Measurements from ENCODE around the gene PAPOLA. TPM values are rescaled to one million over a fixed set of nuclear protein-coding genes. Genes with fewer than 3 reads are reported as not detected.
A peak's percentile ranks its signal among the peaks of the same experiment; 100 is the strongest.

Gene PAPOLA
- polyA plus RNA-seq, 2 of the 4 experiments (the other 2 are of a cell fraction) = 105 to 273 TPM

- ATAC-seq = peak in 1 of 2 experiments; percentile 22; a peak in 1 of 6 replicates
- WGBS (ENCODE audit: missing lambda C conversion rate) = 80% methylated on average over 7 of the region's 14 CpGs
- no peaks in the 10 kb centered on the region for H3K9me3 ChIP-seq
- POLR2A ChIA-PET = no interaction called here
- DNase-seq (ENCODE audit: low read depth in 1 of 2, low spot score in 1 of 2) = no peak
- H3K4me2 ChIP-seq = no peak overlapping the region
- no peak for TF ChIP-seq NFE2L2 (conservative IDR thresholded peaks at IDR 0.05; ENCODE audit: low read length)
- no peak for TF ChIP-seq ZFP36 (IDR thresholded peaks at IDR 0.05; ENCODE audit: borderline replicate concordance, partially characterized antibody)
- TF ChIP-seq HOXB5 (CRISPR knock-in tag; IDR thresholded peaks at IDR 0.05) = no peak
- no peak for TF ChIP-seq KDM5A (IDR thresholded peaks at IDR 0.05)
- TF ChIP-seq RFX5 (IDR thresholded peaks at IDR 0.05) = no peak
- TF ChIP-seq, protein P1, sequence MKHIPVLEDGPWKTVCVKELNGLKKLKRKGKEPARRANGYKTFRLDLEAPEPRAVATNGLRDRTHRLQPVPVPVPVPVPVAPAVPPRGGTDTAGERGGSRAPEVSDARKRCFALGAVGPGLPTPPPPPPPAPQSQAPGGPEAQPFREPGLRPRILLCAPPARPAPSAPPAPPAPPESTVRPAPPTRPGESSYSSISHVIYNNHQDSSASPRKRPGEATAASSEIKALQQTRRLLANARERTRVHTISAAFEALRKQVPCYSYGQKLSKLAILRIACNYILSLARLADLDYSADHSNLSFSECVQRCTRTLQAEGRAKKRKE (CRISPR knock-in tag; IDR thresholded peaks at IDR 0.05; ENCODE audit: low read depth) = no peak
- TF ChIP-seq, protein P2, sequence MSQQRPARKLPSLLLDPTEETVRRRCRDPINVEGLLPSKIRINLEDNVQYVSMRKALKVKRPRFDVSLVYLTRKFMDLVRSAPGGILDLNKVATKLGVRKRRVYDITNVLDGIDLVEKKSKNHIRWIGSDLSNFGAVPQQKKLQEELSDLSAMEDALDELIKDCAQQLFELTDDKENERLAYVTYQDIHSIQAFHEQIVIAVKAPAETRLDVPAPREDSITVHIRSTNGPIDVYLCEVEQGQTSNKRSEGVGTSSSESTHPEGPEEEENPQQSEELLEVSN (IDR thresholded peaks at IDR 0.05; ENCODE audit: borderline replicate concordance, low read depth) = no peak
- TF ChIP-seq BHLHE40 (IDR thresholded peaks at IDR 0.05; ENCODE audit: low read depth, low read length) = no peak
- TF ChIP-seq JUN (IDR thresholded peaks at IDR 0.05) = no peak
- TF ChIP-seq EP300 (IDR thresholded peaks at IDR 0.05) = no peak
- TF ChIP-seq RCOR1 (IDR thresholded peaks at IDR 0.05; ENCODE audit: low read depth, low read length) = no peak
- no peak for TF ChIP-seq CHD4 (IDR thresholded peaks at IDR 0.05; ENCODE audit: borderline replicate concordance)
- no peak for TF ChIP-seq CBX8 (IDR thresholded peaks at IDR 0.05)
- no peak for FAIRE-seq
- no peak overlapping the region for H3K4me3 ChIP-seq
- CTCF ChIA-PET = no interaction called here
- H3K27ac ChIP-seq = no peak overlapping the region
- H3K4me1 ChIP-seq = no peaks in the 10 kb centered on the region
These were observed 114.1 kb downstream of the PAPOLA start for GRCh38 chr14:96616161-96616721.

Other genes with a start within 250 kb of the PAPOLA start
- 3.3 and 3.5 TPM in 2 replicates for gene BDKRB1, start 246.2 kb upstream of the PAPOLA start, polyA plus RNA-seq (2011; rRNA removed)
- 2.6 to 3.3 TPM (median 2.8 TPM) in 3 replicates for gene BDKRB1, start 246.2 kb upstream of the PAPOLA start, polyA plus RNA-seq (2017; fragmentation: RNase III; extraction: RNeasy Plus Mini Kit Qiagen cat#74134 plus additional on column Dnase treatment)
- 17.0 and 19.6 TPM in 2 replicates for gene ATG2B, start 139.0 kb upstream of the PAPOLA start, polyA plus RNA-seq (2011; rRNA removed)
- gene ATG2B, start 139.0 kb upstream of the PAPOLA start, polyA plus RNA-seq (2017; fragmentation: RNase III; extraction: RNeasy Plus Mini Kit Qiagen cat#74134 plus additional on column Dnase treatment) = 5.9 to 7.4 TPM (median 7.1 TPM) in 3 replicates
- 36.6 and 57.8 TPM in 2 replicates for gene GSKIP, start 138.9 kb upstream of the PAPOLA start, polyA plus RNA-seq (2011; rRNA removed)
- gene GSKIP, start 138.9 kb upstream of the PAPOLA start, polyA plus RNA-seq (2017; fragmentation: RNase III; extraction: RNeasy Plus Mini Kit Qiagen cat#74134 plus additional on column Dnase treatment) = 25.9 to 31.8 TPM (median 30.9 TPM) in 3 replicates
- 5.4 and 5.5 TPM in 2 replicates for gene AK7, start 110.3 kb upstream of the PAPOLA start, polyA plus RNA-seq (2011; rRNA removed)
- gene AK7, start 110.3 kb upstream of the PAPOLA start, polyA plus RNA-seq (2017; fragmentation: RNase III; extraction: RNeasy Plus Mini Kit Qiagen cat#74134 plus additional on column Dnase treatment) = 3.2 to 4.9 TPM (median 3.3 TPM) in 3 replicates